Ovary (tissue), 9 donors: ENCODE measurements around the gene LRRN3. TPM values are rescaled to one million over a fixed set of nuclear protein-coding genes. Genes with fewer than 3 reads are reported as not detected.

Source experiments
- DNase-seq, 5 donors: peaks; one replicate each; pipeline ENCODE4 v3.0.0-alpha.2; 2019 to 2020
- H3K27ac ChIP-seq, 2 donors: fragments of 200-600 bp; one replicate each; pipeline versions ENCODE4 v1.5.1 to v1.8.0; 2019 to 2022
- H3K27me3 ChIP-seq: fragments of 200-600 bp; one replicate; pipeline ENCODE4 v1.8.0; 2022
- H3K36me3 ChIP-seq: fragments of 200-600 bp; sonication (generic); one replicate; pipeline ENCODE4 v1.5.1; 2019
- H3K4me1 ChIP-seq: one replicate; pipeline ENCODE4 v1.8.1; 2013; ENCODE audit warnings: mild to moderate bottlenecking, moderate library complexity; ENCODE audit not compliant: insufficient read depth
- H3K4me3 ChIP-seq: fragments of 200-600 bp; sonication (generic); one replicate; pipeline ENCODE4 v1.5.1; 2017
- H3K9me3 ChIP-seq, 2 donors: fragments of 200-600 bp in 1 of 2; sonication (generic) in 1 of 2; one replicate each; pipeline versions ENCODE4 v1.5.1 to v1.8.1; 2013 to 2019; ENCODE audit warnings: mild to moderate bottlenecking in 1 of 2, moderate library complexity in 1 of 2
- CTCF ChIP-seq, 3 donors: fragments of 450-650 bp in 2 of 3; fragments of 200-600 bp in 1 of 3; IDR thresholded peaks; one replicate each; pipeline versions ENCODE4 v1.5.1 to v1.8.0; 2016 to 2022; ENCODE audit warnings: antibody characterized with exemption in 3 of 3, mild to moderate bottlenecking in 1 of 3
- EP300 ChIP-seq: sonication (generic); formaldehyde crosslinking; IDR thresholded peaks from one replicate; pipeline ENCODE4 v1.6.1; 2017; ENCODE audit warnings: antibody characterized with exemption
- POLR2A ChIP-seq: fragments of 450-650 bp; IDR thresholded peaks from one replicate; pipeline ENCODE4 v1.6.1; 2017; ENCODE audit warnings: antibody characterized with exemption, mild to moderate bottlenecking, moderate library complexity
- WGBS, 3 donors: extraction: QIAGEN DNeasy Blood & Tissue Kit in 1 of 3; methylation state at CpG; one replicate each; pipeline versions ENCODE4 v1.1.5 to v1.1.7; 2013 to 2017; 5-methylcytosine and 5-hydroxymethylcytosine counted together
- intact Hi-C, 4 donors: fragments of 100-400 bp; cut with DNase I; formaldehyde crosslinking; loops; one replicate each; pipeline versions ENCODE4 v1.11.0 to v1.15.1; 2022 to 2023
- polyA plus RNA-seq, 2 donors: library from polyadenylated mRNA; stranded (reverse); fragments of 200-250 nt in 1 of 2; fragments of 350-450 nt in 1 of 2; fragmentation: Illumina TruSeq in 1 of 2; extraction: RNeasy Lipid Tissue Mini Kit (QIAGEN cat#74804) in 1 of 2; gene quantifications; one replicate each; pipeline ENCODE4 v1.2.3, GENCODE V29; 2013 to 2014
- total RNA-seq, 7 donors: library from RNA; depleted of rRNA in 2 of 7; stranded (reverse); fragments of >200 nt in 2 of 7; fragmentation: NEBNext Ultra II Directional in 3 of 7; extraction: Animal tissue kit (Norgen Biotek cat#: 25700) in 3 of 7; gene quantifications; one replicate each; pipeline versions ENCODE4 v1.1.0 to v1.2.4, GENCODE V29; 2016 to 2023
- donor health status: DM: no; HTN: no; CAD: no; lungs with moderate emphysema.
- donor health status: DM: no; HTN: no; CAD: no.
- donor health status: Bipolar disorder and iron deficiency.
- donor health status: DM: yes; HTN: yes; CAD: no.
- donor health status: DM: no; HTN: no; CAD: no.
- donor health status: DM: yes; HTN: yes; CAD: no.

Gene LRRN3
- total and polyA plus RNA-seq, 9 donors, result 0.24 to 5.3 (median 1.1) TPM

GRCh38 chr7:111077001-111077400 is 13.9 kb upstream of the LRRN3 start:
- intact Hi-C loops, result no loop called here
- H3K4me1 ChIP-seq, result no peaks in the 10 kb centered on the region
- no peaks in the 10 kb centered on the region for H3K27me3 ChIP-seq
- H3K27ac ChIP-seq, result no peak overlapping the region
- H3K4me3 ChIP-seq, result no peak overlapping the region
- H3K9me3 ChIP-seq, result no peaks in the 10 kb centered on the region
- TF ChIP-seq EP300, result no peak
- TF ChIP-seq POLR2A, result no peak
- TF ChIP-seq CTCF (IDR thresholded peaks at IDR 0.05), result no peak
- H3K36me3 ChIP-seq, result no peaks in the 10 kb centered on the region
- WGBS, 3 donors, result 95 to 100% (median 98%) methylated on average over 2 of the region's 2 CpGs
- no peak for DNase-seq

- Histone ChIP-seq H3K27ac (no peak overlapping the region), H3K9me3 (no peaks in the 10 kb centered on the region), H3K27me3 (no peaks in the 10 kb centered on the region), H3K4me3 (no peak overlapping the region), H3K4me1 (no peaks in the 10 kb centered on the region), H3K36me3 (no peaks in the 10 kb centered on the region)
- intact Hi-C loops, result no loop called here
- no peak for DNase-seq
- TF ChIP-seq EP300, result no peak
- 97 to 100% (median 98%) methylated on average over 1 of the region's 1 CpG for WGBS, 3 donors
Measured at GRCh38 chr7:111080495-111081105, 10.3 kb upstream of the LRRN3 start.

GRCh38 chr7:111081546-111082267 is 9.2 kb upstream of the LRRN3 start:
- H3K36me3 ChIP-seq, result no peaks in the 10 kb centered on the region

GRCh38 chr7:111082351-111082750 is 8.6 kb upstream of the LRRN3 start:
- WGBS, 3 donors, result 4 to 30% (median 8%) methylated on average over 4 of the region's 4 CpGs
- TF ChIP-seq CTCF (IDR thresholded peaks at IDR 0.05) (no peak), EP300 (no peak), POLR2A (no peak)
- no peaks in the 10 kb centered on the region for H3K4me1 ChIP-seq
- DNase-seq, result no peak
- no peaks in the 10 kb centered on the region for H3K36me3 ChIP-seq
- no peaks in the 10 kb centered on the region for H3K27me3 ChIP-seq
- intact Hi-C loops, result no loop called here
- no peak overlapping the region for H3K27ac ChIP-seq
- H3K4me3 ChIP-seq, result no peak overlapping the region
- H3K9me3 ChIP-seq, result no peaks in the 10 kb centered on the region

More at GRCh38 chr7:111081546-111082267, 9.2 kb upstream of the LRRN3 start:
- no peaks in the 10 kb centered on the region for H3K9me3 ChIP-seq
- WGBS, 3 donors, result 80 to 89% (median 81%) methylated on average over 4 of the region's 4 CpGs
- no peak overlapping the region for H3K27ac ChIP-seq
- DNase-seq, result no peak
- no peaks in the 10 kb centered on the region for H3K4me1 ChIP-seq
- no peak overlapping the region for H3K4me3 ChIP-seq
- intact Hi-C loops, result no loop called here
- TF ChIP-seq CTCF (IDR thresholded peaks at IDR 0.05), result no peak
- no peak for TF ChIP-seq EP300
- TF ChIP-seq POLR2A, result no peak
- H3K27me3 ChIP-seq, result no peaks in the 10 kb centered on the region

GRCh38 chr7:111083413-111083812 is 7.5 kb upstream of the LRRN3 start:
- Histone ChIP-seq H3K36me3 (no peaks in the 10 kb centered on the region), H3K9me3 (no peaks in the 10 kb centered on the region), H3K4me3 (no peak overlapping the region), H3K27ac (no peak overlapping the region), H3K27me3 (no peaks in the 10 kb centered on the region), H3K4me1 (no peaks in the 10 kb centered on the region)
- TF ChIP-seq CTCF (IDR thresholded peaks at IDR 0.05), result no peak
- TF ChIP-seq EP300, result no peak
- no peak for TF ChIP-seq POLR2A
- intact Hi-C loops, result no loop called here
- no peak for DNase-seq
- 84 to 87% (median 86%) methylated on average over 5 of the region's 5 CpGs for WGBS, 3 donors
